NCI-H2196 treated with DMSO at 0.1 percent for 48 hours (cell line): ENCODE measurements around the gene B3GALT6.

Experiments used
- DNase-seq: peaks from one replicate; lab custom pipeline; 2025; ENCODE audit not compliant: unreplicated experiment; lab: John Stamatoyannopoulos, UW

B3GALT6 gene

GRCh38 chr1:1200876-1201810 lies 30.9 kb upstream of the B3GALT6 start:
- DNase-seq, result no peak

DNA sequence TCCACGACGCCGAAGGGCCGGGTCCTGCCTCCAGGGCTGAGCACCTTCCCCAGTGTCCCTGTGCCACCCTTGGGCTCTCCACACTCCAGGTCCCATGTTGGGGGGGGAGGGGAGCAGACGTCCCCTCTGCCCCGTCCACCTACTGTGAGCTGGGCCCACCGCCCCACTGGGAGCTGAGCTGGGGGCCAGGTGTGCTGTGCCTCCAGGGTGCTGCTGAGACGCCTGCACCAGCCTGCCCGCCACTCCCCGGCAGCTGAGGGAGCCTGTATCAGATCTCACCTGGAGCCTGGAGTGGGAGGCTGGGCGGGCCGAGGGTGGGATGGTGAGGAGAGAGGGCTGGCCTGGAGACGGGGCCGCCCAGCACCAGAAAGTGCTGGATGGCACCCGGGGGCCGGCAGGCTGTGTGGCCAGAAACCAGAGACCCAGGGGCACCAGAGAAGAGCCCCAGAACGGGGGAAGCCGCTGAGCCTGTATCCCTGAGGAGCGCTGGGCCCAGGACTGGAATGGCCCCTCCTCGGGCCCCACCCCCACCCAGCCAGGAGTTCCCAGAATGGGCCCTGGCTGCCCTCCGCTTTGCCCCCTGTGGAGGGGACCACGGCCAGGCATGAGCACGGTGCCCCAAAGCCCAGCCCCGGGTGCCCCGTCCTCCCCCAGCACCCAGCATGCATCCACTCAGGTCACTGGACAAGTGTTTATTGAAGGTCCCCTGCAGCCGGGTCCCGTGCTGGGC lies 29.0 kb upstream of the B3GALT6 start:
- DNase-seq, result no peak

- DNase-seq, result no peak
These were observed 28.2 kb upstream of the B3GALT6 start for GRCh38 chr1:1203561-1204424.

DNA sequence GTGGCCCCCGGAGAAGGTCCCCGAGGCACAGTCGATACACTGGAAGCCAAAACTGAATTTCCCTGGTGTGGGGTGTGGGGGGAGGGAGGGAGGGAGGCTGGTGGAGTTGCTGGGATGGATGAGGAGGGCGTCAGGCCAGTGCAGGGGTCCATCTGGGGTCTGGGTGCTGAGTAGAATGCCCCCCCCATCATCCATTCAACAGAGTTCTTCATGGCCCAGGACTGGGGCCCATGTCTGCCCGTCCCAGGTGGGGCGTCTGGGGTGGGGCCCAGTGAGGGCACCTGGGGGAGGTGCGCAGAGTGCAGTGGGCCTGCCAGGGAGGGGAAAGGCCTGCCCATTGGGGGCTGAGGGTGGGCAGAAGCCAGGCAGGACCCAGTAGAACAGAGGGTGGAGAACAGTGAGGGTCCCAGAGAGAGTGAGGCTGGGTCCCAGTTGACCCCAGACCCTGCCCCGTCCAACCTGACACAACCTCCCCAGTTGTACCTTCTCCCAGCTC lies 27.6 kb upstream of the B3GALT6 start:
- no peak for DNase-seq

GRCh38 chr1:1204998-1205768 lies 26.9 kb upstream of the B3GALT6 start:
- no peak for DNase-seq

- DNase-seq, result no peak
These were observed 26.2 kb upstream of the B3GALT6 start for GRCh38 chr1:1205769-1206375.

DNA sequence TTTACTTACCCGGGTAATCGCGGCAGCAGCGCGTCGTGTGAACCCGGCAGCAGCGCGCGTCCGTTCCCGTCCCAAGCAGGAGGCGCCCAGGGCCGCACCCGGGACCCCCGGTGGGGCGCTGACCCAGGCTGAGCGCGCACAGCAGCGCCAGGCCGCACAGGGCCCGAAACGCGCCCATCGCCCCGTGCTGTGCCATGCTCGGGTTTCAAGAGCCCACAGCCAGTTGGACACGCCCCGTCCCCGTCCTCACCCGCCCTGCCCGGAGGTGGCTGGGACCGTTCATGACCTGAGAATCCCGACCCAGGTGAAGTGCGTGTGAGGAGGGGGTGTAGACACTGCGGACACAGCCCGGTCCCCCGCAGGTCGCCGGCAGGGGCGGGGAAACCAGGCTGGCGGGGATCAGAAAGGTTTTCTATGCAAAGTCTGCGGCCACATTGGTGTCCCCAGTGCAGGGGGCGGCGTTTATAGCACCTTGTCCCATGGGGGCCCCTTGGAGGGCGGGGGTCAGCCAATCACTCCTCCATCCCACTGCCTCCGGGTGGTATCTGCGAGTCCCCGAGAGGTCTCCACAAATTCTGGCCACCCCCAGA lies 25.6 kb upstream of the B3GALT6 start, which contains the start of gene TNFRSF18:
TNFRSF18 (minus strand) TSS at position 217 of the 590 bp plus-strand sequence; CDS start at position 196, 21 bp downstream.
- DNase-seq, result no peak

DNA sequence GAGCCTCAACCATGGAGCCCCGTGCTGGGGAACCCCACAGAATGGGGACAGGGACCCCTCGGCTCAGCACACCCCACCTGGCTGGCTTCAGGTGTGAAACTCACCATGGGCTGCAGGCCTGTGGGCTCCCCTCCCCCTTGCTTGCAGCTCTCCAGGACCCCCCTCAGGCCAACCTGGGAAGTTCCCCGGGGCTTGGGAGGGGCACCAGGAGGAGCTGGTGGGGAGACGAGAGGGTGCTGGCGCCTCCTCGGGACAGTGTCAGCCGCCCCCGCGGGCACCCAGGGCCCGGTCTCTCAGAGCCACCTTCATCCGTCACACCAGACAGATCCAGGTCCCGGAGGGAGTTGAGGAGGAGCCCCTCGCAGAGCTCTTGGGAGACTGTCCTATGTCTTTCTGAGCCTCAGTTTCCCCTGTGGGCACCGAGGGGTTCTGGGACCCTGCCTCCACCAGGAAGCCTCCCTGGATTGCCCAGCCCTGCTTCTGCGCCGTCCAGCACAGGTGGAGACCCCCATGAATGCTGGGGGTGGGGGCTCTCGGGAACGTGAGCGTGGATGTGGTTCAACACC lies 25.0 kb upstream of the B3GALT6 start:
- DNase-seq, result no peak

DNA sequence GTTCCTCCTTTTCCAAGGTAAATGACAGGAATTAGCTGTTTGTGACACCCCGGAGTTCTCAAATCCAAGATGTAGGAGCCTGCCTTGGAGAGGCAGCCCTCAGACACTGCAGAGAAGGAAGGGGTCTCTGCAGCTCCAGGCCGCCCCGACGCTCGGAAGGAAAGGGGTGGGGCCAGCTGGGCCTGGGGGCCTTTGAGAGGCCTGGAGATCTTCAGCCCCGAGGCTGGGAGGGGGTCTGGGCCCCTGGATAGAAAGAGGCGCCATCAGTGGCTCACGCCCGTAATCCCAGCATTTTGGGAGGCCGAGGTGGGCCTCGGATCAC lies 24.5 kb upstream of the B3GALT6 start:
- DNase-seq, result no peak

DNA sequence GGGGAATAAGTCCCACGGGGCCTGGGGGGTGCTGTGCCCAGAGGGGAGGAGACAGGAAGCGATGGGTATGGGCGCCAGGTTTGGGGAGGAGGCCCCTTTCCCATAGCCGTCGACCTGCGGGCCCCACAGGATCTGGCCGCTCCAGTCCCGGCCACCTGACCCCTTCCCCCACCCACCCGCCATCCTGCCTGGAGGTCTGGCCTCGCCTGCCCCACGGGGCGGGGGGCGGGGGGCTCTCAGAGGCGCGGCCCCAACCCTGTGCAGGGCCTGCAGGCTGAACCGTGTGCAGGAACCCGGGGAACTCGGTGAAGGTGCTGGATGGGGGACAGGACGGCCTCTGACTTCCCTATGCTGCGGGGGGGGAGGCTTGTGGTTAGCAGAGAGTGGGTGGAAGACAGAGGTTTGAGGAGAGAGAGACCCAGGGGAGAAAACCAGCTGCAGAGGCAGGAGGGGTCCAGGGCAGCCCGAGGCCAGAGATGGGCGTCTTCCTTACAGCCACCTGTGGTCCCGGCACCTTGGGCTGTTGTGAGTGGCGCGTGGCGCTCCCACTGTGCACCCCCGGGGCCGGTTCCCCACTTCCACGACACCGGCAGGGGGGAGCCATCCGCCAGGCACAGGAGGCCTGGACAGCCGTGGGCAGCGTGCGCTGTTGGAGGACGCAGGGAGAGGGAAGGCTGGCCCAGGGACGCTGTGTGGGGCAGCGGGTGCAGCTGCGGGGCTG lies 23.2 kb upstream of the B3GALT6 start:
- DNase-seq, result no peak

- no peak for DNase-seq
These were observed 21.1 kb upstream of the B3GALT6 start for GRCh38 chr1:1210726-1211540.

DNA sequence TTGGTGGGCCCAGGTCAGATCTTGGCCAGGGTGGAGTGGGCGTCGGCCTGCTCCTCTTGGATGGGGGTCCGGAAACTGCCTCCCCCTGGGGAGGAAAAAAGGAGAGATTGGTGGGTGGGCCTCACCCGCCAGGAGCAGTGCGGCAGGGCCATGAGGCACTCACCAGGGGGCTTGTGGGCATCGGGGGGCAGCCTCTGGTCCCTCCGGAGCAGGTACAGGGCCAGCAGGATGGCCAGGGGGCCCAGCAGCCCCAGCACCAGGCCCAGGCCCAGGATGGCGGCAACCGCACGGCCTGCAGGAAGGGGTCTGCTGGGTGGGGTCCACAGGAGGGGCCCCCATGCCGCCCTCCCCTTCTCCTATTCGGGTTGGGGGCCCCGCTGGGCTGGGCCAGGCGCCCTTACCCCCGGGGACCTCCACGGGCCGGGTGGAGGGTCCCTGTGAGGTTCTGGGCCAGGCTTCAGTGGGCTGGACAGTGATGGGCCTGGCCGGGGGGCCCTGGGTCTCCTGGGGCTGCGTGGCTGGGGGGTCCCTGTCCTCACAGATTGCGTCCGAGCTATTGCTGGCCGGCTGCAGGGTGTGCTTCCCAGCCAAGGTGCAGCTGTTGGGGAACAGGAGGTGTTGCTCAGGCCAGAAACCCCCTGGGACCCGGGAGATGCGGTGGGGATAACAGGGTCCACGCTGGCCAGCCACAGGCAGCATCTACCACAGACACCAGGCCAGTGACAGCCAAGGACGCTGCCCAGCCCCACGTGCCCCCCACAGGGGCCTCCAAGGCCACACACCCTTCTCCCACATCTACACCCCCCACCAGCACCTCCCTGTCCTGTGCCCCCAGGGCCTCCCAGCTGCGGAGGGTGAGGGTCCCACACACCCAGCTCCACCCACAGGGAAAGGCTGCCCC lies 20.2 kb upstream of the B3GALT6 start:
- DNase-seq, result no peak

DNA sequence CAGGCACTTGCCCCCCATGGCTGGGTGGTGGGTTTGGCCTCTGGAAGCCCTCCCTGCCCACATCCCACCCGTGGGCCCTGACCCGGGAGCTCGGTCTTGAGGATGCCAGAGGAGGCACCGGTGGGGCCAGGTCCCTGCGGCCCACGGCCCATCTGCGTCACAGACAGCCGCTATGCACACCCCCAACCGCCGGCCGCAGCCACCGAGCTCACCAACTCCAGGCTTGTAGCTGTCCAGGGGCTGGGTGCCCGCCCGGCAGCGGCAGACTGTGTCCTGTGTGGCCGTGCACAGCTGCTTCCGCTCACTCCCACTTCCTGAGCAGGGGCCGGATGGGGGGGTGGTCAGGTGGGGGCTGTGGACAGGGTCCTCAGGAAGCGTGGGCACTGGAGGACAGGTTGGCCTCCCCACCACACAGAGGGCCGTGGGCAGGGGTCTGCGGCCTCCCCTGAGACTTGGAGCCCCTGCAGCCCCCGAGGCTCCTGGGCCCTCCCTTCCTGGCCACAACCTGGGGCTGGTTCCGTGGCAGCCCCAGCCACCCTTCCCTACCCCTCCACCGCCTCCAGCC lies 19.2 kb upstream of the B3GALT6 start:
- DNase-seq, result no peak

GRCh38 chr1:1213345-1214265 lies 18.4 kb upstream of the B3GALT6 start, which contains the start of gene TNFRSF4:
TNFRSF4 (minus strand) TSS chr1:1214153; CDS start chr1:1214127, 26 bp downstream.
- no peak for DNase-seq

DNA sequence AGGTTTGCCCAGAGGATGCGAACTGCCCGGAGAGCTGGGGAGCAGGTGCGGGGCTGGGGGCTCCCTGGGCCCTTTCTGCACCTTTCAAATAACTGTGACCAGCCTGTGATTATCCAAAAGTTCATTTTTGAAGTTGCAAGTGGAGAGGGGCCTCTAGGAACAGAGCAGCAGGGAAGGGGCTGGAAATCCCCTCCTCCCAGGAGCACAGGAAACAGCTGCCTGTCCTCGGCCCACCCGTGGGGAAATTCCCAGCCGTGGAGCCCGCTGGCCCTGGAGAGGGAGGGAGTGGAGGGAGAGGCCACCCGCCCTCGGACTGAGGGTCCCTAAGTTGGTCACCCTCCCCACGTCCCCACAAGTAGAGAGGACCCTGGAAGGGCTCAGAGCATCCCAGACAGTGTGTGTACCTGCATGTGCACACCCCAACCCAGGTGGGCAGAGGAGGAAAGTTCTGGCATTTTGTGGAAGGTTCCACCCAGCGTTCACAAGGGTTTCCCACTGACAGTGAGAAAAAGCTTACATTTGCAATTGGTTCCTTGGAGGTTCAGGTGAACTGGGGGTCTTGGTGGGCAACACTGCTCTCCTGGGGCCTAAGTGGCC lies 16.9 kb upstream of the B3GALT6 start:
- no peak for DNase-seq
